ENCODE measurements around the gene ZMYND10.

The ZMYND10 gene

DNA sequence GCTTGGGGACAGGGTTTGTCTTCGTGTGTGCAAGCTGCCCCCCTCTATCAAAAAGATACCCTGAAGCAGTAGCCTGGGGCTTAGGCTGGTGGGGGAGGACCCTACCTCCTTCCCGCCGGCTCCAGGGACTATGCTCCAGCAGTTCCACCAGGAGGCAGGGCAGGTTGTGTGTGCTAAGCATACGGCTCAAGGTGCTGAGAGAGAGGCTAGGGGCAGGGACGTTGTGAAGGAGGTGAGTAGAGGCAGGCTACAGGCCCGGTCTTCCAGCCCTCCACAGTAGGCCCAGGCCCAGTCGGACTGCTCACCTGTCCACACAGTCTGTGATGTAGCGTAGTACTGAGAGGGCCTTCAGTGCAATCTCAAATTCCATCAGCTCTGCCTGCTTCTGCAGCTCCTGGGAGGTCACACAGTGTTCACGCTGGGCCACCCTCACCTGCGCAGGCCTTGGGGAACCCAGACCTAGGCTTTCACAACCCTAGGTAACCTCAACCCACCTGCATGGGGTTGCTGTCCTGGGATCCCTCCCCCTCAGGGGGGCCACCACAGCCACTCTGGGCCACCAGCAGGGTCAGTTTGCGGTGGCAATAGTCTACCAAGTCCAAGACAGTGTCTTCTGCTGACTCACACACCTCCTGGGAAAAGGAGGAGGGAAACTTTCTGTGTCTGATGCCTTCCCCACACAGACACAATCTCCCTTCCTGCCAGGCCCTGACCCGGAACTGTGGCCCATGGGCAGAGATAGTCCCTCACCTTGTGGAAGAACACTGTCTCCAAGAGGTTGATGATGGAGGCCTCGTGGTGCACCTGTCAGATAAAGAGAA is 2.5 kb downstream of the ZMYND10 start:
- no peak for DNase-seq

DNA sequence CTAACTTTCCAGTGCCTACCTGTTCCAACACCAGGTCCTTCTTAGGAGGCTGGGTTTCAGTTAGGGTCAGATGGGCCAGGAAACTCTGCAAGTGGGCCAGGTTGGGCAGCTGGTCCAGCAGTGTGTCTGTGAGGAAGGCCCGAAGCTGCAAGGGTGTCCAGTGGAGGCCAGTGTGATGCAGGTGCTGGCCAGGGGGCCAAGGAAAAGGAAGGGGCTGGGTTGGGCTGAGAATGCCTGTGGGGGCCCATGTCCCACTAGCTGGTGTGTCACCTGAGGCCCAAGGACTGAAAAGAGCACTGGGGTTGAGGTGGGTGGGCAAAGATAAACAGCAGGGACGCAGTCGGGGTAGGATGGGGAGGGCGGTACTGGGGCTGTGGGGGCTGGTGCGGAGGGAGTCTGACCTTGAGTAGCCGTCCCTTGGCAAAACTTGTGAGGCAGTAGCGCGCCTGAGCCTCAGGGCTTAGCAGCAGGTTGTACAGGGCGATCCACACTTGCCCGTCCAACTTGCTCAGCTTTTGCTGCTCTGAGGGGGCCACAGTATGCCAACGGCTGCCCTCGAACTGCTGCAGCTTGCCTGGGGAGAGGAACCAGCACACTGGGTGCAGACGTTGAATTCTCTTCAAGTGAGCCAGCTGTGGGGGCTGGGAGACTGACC is 3.4 kb downstream of the ZMYND10 start:
- no peak for DNase-seq

DNA sequence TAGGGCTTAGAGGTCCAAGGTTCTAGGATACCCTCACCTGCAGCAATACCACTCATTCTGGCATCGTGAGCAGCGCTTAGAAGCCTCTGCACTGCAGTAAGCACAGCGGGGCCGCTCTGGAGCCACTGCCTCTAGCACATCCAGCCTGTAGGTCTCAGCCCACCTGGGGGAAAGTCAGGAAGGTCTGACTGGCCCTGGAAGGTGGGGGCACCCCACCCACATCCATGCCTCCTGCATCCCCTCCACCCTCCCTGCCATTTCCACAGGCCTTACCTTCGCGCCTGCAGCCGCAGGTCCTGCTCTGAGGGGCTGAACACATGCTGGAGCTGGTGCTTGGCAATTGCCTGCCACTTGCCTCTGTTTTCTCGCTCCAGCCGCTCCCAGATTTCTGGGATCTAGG is 4.0 kb downstream of the ZMYND10 start:
- no peak for DNase-seq

DNA sequence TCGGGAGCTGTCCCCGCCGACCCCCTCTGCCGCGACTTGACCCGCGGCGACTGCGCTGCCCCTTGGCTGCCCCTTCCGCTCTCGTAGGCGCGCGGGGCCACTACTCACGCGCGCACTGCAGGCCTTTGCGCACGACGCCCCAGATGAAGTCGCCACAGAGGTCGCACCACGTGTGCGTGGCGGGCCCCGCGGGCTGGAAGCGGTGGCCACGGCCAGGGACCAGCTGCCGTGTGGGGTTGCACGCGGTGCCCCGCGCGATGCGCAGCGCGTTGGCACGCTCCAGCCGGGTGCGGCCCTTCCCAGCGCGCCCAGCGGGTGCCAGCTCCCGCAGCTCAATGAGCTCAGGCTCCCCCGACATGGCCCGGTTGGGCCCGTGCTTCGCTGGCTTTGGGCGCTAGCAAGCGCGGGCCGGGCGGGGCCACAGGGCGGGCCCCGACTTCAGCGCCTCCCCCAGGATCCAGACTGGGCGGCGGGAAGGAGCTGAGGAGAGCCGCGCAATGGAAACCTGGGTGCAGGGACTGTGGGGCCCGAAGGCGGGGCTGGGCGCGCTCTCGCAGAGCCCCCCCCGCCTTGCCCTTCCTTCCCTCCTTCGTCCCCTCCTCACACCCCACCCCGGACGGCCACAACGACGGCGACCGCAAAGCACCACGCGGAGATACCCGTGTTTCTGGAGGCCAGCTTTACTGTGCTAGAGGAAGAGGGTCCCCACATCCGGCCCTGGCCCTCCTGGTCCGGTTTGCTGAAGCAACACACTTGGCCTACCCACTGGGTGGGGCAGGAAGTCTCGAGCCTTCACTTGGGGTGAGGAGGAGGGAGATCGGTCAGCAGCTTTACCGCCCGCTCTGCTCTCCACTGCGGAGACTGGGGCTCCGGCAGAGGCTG is 4.8 kb downstream of the ZMYND10 start, which contains the start of gene RASSF1:
TSS of gene RASSF1 (minus strand) at position 389 of the 882 bp plus-strand sequence. CDS start at position 358, 31 bp downstream.
- no peak for DNase-seq

DNA sequence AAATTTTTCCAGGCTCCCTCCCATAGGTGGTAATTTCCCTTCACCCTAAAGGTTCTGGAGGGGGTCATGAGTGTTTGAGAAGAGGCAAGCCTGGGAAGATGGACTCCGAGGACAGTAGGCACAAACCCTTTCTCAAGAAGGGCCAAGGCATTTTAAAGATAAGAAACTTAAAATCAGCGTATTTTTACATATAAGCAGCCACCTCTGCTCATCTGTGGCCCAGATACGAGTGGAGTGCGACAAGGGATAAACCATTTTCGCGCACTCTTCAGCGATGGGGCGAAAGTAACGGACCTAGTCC is 5.4 kb downstream of the ZMYND10 start:
- no peak for DNase-seq

DNA sequence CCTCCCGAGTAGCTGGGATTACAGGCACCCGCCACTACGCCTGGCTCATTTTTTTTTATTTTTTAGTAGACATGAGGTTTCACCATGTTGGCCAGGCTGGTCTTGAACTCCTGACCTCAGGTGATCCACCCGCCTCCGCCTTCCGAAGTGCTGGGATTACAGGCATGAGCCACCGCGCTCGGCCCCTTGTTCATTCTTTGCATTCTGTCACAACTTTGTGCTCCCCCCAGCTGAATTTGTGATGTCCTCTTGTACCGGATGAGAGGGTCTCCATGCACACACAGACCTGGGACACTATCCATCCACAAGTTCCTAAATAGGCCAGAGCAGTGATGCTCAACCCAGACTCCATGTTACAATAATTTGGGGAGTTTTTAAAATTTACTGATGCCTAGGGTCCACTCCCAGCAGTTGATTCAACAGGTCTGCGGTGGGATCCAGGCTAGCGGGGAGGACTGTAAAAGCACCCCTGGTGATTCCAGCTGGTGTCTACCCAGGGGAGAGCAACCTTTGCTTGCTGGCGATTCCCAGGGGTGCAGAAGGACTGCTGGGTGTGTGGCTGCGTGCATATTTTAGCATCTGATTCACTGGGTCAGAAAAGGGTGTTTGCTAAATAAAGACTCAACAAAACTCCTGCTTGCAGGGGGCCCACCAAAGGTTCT is 5.9 kb downstream of the ZMYND10 start:
- no peak for DNase-seq

DNA sequence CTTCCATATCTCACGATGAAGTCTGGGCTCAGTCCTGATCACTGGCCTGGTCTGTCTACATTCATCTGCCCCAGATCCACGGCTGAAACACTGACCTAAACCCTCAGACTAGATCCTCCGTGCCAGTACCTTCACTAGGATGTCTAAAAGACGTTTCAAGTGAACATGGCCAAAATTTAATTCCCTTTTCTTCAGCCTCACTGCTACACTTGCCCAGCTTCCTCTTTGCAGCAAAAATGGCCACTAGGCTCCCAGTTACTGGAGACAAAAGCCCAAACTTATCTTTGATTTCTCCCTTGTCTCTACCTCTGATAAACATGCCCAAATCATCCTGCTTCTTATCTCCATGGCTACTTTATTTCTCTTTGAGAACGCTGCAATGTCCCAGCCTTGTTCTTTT is 6.6 kb downstream of the ZMYND10 start:
- no peak for DNase-seq

DNA sequence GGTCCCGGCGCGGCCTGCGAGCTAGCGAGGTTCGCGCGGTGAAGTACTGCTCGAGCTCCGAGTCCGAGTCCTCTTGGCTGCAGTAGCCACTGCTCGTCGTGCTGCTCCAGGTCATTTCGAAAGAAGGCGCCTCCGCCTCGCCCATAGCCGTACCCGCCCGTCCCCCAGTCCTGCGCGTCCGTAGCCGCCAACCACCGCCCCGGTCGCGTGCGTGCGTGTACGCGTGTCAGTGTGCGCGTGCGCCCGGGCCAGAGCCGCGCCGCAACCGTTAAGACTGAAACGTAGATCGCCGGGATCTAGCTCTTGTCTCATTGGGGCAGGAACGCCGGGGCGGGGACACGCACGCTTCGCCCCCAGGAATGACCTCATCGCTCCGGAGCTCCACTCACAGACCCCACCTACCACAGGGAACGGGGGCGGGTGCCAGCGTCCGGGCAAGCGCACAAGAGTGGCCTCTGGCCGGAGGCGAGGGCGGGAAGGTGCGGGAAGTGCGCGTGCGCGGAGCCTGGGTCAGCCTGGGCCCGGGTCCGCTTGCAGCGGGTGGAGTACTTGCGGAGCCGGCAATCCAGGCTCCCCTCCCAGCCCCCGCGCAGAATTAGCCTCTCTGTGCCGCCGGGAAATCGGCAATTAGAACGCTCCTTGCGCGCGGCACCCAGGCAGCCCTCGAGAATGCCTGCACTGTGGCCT is 8.2 kb downstream of the ZMYND10 start:
- DNase-seq: peak; percentile 97

DNA sequence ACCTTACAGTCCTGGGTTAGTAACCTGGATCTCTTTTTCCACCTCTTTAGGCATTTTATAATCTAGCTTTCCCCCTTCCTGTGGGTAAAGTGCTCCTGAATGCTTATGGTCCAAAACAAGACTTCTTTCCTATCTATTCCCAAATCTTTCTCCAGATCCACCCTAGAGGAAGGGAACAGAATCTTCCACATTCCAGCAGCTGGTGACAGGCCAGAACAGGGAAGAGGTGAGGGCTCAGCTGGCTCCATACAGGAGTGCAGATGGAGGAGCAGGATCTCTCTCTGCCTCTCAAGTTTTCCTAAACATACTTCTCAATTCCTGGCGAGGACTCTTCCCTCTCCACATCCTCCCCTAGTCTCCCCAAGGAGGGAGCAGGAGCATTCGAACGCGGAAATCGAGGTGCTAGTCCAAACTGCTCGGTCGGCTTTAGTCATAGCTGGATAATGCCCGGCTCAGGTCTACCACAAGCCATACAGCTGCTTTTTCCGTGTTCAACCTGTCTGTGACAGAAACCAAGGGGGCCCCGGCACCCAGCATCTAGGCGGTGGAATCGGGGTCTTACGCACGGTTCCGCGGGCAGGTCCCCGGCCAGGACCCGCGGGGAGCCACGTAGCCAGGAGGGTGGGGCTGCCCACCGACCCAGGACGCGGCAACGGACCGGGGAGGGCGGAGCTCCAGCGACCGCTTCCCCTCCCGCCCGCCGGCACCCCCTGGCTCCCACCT is 8.9 kb downstream of the ZMYND10 start:
- DNase-seq: peak; percentile 1

DNA sequence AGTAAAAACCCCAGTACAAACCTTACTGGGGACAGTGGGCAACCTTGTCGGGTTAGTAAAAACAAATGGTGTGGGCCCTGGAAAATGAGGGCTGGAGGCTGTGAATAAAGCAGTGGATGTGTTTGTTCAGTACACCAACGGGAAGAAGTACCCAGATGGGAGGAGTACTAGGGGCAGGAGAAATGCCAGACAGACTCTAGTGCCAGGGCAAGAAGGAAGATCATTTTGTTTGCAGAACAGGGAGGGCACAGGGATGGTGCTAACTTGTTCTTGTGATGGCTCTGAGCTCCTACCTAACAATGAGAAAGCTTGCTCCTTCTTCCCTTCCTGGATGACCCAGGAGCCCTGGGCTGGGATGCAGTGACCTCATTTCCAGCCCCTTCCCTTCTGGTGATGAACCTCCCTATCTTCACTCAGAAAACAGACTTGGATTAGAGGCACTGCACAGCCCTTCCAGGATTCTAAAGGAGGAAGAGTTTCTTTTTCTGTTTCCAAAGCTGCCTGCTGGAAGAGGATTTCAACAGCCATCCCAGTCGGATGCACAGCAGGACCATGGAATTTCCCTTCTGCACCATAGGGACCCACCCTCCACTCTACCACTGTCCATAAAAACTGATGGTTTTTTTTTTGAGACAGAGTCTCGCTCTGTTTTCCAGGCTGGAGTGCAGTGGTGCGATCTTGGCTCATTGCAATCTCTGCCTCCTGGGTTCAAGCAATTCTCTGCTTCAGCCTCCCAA is 11.0 kb downstream of the ZMYND10 start:
- no peak for DNase-seq

DNA sequence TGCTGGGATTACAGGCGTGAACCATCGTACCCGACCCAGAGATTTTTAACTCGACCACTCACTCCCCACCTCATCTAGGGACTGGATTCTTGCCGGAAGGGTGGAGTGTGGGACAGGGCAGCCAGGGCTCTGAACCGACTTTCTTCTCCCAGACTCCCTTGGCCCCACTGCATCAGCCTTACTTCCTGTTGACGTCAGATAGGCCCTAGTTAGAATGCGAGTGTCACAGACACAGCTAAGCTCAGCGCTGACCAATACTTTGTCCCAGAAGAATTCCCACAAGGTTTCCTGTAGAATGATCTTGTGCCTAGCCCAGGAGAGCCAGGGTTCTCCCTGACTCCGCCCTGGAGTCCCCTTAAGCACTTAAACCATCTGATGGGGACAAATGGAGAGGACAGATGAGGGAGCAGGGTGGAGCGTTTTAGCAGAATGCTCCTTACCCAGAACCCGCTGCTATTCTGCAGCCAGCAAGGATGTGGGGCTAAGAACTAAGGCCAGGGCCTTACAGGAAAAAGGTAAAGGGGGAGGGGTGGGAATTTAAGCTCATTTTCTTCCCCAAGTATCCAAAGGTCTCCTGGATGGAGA is 11.7 kb downstream of the ZMYND10 start:
- no peak for DNase-seq

DNA sequence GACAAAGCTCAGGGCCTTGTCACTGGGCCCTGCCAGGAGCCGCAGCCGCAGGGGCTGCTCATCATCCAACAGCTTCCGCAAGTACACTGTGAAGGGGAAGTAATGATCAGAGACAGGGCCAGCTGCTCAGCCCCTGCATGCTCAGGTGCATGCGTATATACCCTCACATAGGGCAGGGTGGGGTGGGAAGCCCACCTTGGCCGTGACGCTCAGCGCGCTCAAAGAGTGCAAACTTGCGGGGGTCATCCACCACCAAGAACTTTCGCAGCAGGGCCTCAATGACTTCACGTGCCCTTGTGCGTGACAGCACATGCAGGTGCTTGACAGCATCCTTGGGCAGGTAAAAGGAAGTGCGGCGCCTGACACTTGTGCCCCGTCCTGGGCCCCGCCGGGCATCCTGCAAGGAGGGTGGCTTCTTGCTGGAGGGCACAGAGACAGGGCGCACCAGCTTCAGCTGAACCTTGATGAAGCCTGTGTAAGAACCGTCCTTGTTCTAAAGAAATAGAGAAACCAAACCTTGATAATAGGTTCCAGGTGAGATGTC is 14.1 kb downstream of the ZMYND10 start:
- no peak for DNase-seq

DNA sequence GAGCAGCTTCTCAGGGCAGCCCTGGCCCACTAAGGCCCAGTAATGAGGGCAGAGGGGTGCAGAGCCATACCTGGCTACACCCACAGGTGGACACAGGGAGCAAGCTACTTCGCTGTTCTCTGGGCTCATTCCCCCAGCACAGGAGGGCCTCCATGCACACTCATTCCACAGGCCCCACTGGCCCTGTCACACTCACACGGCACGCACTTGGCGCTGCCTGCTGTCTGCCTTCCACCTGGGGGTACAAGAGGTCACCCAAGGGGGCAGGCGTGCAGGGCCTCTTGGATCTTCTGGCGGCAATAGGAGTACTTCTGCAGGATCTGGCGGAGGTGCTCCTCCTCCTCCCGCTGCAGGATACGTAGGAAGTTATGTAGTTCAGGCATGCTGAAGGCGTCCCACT is 15.2 kb downstream of the ZMYND10 start:
- DNase-seq: no peak

DNA sequence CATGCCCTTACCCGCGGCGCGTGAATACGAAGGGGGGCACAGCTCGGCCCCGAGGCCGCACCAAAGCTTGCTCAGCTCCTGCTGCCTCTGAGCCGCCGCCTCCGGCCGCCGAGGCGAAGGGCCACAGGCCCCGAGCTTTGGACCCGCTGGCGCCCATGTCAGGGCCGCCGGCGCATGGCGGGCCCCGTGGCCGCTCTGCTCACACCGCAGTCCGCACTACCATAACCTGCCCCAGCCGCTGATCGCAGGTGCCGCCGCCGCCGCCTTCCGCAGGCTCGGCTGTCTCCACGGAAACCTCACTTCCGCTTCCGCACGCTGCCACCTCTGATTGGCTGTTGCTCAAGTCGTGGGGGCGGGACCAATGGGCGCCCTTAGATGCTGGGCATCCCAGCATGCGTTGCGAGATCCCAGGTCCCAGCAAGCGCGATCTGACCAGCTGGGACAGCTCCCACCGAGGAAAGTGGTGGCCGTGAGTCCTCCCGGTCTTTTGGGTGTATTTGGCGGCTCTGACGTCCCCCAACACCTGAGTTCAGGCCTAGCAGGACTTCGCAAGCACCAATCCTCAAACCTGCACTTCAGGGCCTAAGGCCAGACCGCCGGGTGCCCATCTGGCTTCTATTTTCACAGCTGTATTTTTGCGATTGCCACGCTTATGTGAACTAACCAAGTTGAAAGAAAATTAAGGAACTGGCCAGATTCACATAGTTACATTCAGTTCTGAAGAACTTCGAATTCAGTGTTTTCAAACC is 17.4 kb downstream of the ZMYND10 start, which contains the start of gene TUSC2:
TSS of gene TUSC2 (minus strand) at position 281 of the 749 bp plus-strand sequence. CDS start at position 157, 124 bp downstream.
- DNase-seq: peak; percentile 89

DNA sequence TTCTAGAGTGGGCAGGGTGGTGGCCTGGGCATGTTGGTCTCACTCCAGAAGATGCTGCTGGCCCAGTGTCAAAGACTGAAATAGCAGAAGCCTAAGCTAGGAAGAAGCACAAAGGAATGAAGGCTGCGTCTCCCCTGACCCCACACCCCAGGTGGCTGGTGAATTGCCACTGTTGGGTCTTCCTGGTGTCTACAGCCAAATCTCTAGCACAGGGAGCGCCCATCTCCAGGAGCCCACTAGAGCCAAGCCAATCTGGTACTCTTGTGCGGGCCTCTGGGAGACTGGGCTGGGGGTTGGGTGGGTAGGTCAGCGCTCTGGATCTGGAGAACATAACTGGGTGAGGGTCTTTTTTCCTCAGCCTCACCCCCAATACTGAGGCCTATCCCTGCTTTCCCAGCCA is 18.4 kb downstream of the ZMYND10 start:
- no peak for DNase-seq

DNA sequence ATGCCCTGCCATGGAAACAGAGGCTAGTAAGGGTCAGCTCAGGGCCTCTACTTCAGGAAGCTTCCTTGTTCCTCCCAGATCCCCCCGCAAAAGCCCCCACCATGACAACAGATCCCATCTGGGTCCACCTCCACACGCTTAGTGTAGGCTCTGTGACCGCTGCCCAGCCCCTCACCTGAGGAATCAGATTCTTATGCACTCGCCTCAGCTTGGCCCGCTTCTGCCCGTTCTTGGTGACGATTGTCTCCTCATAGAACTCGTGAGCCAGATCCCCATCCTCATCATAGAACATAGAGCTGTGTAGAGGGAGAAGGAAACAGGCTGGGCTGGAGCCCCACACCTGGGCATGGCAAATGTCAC is 19.4 kb downstream of the ZMYND10 start:
- no peak for DNase-seq

DNA sequence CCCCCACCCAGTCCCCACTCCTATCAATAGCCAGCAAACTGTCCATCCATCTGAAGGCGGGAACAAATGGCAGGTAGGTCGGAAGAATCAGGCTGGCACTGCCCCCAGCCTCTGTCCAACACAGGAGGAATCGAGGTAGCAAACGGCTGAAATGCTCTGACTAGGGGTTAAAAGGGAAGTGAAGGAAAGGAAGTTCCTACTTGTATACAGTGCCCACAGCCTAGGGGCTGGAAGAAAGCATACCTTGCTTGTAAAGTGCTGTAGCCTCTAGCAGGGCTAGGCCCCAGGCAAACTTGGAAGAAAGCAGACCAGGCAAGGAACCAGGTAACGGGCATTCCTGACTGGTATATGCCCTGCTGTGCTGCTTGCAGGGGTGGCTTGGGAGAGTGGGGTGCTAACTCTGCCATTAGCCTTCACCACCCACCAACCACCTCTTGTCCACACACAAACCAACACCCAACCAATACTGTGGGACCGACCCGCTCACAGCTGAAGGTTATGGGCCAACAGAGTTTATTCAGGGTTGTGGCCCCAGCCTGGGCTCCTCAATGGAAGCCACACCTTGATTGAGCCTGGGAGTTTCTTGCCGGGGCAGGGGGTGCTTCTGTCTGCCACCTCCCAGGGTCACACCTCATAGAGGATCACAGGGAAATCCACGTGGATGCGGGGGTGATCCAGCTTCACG is 19.9 kb downstream of the ZMYND10 start:
- no peak for DNase-seq

DNA sequence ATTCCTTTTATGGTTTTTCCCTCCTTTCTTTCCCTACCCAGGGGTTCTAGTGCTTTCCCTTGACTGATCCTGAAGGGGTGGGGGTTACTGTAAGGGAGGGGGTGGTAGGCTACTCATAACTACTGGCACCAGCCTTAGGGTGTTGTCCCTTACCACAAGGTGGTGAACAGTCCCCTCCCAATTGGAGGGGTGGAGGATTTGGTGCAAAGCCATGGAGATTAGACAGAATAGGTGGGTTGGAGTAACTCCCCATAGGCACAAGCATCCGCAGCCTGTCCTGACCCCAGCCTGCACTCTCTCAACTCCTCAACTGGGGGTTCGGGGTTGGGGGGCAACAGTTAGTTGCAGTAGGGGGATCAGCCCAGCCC is 20.4 kb downstream of the ZMYND10 start:
- no peak for DNase-seq

All from NCI-H1092 treated with DMSO at 0.1 percent for 48 hours (cell line).